Caco-2 (cell line): ENCODE measurements around the gene ZNF775. TPM values are rescaled to one million over a fixed set of nuclear protein-coding genes. Genes with fewer than 3 reads are reported as not detected.

Source experiments
- BruUV-seq: library from RNA; stranded (reverse); fragments of 400-500 nt; replicated peaks from 2 replicates; lab custom pipeline; 2021; lab: Mats Ljungman, UMichigan
- CTCF ChIA-PET: fragments of 300-600 bp; sonication (Branson Sonifier 250); formaldehyde crosslinking; loops from one replicate; lab custom pipeline; 2022; ENCODE audit warnings: antibody characterized with exemption; lab: Charles Lee
- POLR2A ChIA-PET: fragments of 300-600 bp; sonication (Branson Sonifier 250); formaldehyde crosslinking; loops from one replicate; lab custom pipeline; 2022; ENCODE audit warnings: antibody characterized with exemption; lab: Charles Lee
- DNase-seq, 2 experiments: peaks; one replicate each; pipeline versions ENCODE4 v3.0.0 to v3.0.0-alpha.2; 2020 to 2022
- H3K27me3 ChIP-seq: replicated peaks from 2 replicates; pipeline ENCODE4 v1.6.0; 2011; ENCODE audit warnings: low read length; ENCODE audit not compliant: control insufficient read depth, insufficient read depth
- H3K36me3 ChIP-seq: 2 replicates; pipeline ENCODE4 v1.5.1; 2011; ENCODE audit warnings: low read length; ENCODE audit not compliant: control insufficient read depth, insufficient read depth
- H3K4me1 ChIP-seq: fragments of 250-450 bp; sonication (Bioruptor Pico); 2 replicates; pipeline ENCODE4 v1.5.1; 2020; ENCODE audit warnings: mild to moderate bottlenecking
- H3K4me3 ChIP-seq: 2 replicates; pipeline ENCODE4 v1.5.1; 2011; ENCODE audit warnings: low read depth, mild to moderate bottlenecking, control low read depth, low read length
- H3K9me3 ChIP-seq: fragments of 250-450 bp; sonication (Bioruptor Pico); 2 replicates; pipeline ENCODE4 v1.5.1; 2020; ENCODE audit warnings: mild to moderate bottlenecking, moderate library complexity
- H3K27ac Mint-ChIP-seq: one replicate; pipeline ENCODE4 v1.8.0; 2022; ENCODE audit warnings: mixed read lengths; ENCODE audit not compliant: unreplicated experiment
- H3K27me3 Mint-ChIP-seq: one replicate; pipeline ENCODE4 v1.8.0; 2022; ENCODE audit warnings: mixed read lengths; ENCODE audit not compliant: insufficient read depth, unreplicated experiment
- H3K36me3 Mint-ChIP-seq: one replicate; pipeline ENCODE4 v1.8.0; 2022; ENCODE audit warnings: mild to moderate bottlenecking, mixed read lengths; ENCODE audit not compliant: insufficient read depth, unreplicated experiment
- H3K4me1 Mint-ChIP-seq: one replicate; pipeline ENCODE4 v1.8.0; 2022; ENCODE audit warnings: low read depth, mixed read lengths; ENCODE audit not compliant: unreplicated experiment
- H3K4me3 Mint-ChIP-seq: one replicate; pipeline ENCODE4 v1.8.0; 2022; ENCODE audit warnings: mild to moderate bottlenecking, moderate library complexity, mixed read lengths; ENCODE audit not compliant: unreplicated experiment
- H3K9me3 Mint-ChIP-seq: one replicate; pipeline ENCODE4 v1.8.0; 2022; ENCODE audit warnings: mixed read lengths; ENCODE audit not compliant: unreplicated experiment
- intact Hi-C: fragments of 100-400 bp; cut with micrococcal nuclease; formaldehyde crosslinking; loops from one replicate; pipeline ENCODE4 v1.10.0; 2022; ENCODE audit not compliant: unreplicated experiment
- total RNA-seq: library from RNA; stranded (reverse); gene quantifications from 2 replicates; pipeline ENCODE4 v1.2.3, GENCODE V29; 2022
- TF ChIP-seq, protein P1 (sequence below), 2 experiments: fragments of 200-600 bp in 1 of 2; IDR thresholded peaks; 1 replicate in 1 of 2; 2 replicates in 1 of 2; pipeline versions ENCODE4 v1.5.1 to v1.8.0; 2011 to 2022; ENCODE audit warnings: antibody characterized with exemption in 1 of 2, control low read depth in 1 of 2, inconsistent platforms in 1 of 2, low read depth in 1 of 2, low read length in 1 of 2, mild to moderate bottlenecking in 1 of 2, moderate library complexity in 1 of 2; ENCODE audit not compliant: insufficient read depth in 1 of 2, severe bottlenecking in 1 of 2, unreplicated experiment in 1 of 2

ZNF775 gene
- total RNA-seq, 1 experiment from 2014 or later: 4.0 TPM

DNA sequence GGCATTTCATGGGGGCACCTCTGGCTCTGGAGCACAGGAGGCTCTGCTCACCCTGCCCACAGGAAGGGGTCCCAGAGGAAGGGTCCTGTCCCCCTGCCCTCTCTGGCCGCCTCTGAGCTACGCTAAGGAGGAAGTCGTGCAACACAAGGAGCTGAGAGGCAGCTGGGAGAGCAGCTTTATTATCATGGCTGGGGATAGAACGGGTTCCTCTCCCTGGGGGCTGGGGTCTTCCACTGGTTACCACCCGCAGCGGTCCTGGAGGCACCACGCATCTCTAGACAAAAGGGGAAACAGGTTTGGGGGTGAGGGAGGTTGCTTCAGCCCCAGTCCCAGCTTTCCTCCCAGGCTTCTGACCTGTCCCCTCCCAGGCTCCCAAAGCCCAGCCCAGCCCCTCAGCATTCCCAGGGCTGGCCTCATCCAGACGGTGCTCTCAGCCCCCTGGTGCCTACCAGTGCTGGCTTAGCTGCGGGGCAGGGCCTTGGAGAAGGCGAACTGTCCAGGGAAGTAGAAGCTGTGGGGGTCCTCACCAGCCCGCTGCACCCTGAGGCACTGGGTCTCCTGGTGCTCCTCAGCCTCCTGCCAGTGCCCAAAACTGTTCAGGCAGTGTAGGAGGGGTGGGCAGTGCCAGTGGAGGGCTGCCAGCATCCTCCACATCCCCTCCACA, 40.8 kb upstream of the ZNF775 start:
- TF ChIP-seq, protein P1, sequence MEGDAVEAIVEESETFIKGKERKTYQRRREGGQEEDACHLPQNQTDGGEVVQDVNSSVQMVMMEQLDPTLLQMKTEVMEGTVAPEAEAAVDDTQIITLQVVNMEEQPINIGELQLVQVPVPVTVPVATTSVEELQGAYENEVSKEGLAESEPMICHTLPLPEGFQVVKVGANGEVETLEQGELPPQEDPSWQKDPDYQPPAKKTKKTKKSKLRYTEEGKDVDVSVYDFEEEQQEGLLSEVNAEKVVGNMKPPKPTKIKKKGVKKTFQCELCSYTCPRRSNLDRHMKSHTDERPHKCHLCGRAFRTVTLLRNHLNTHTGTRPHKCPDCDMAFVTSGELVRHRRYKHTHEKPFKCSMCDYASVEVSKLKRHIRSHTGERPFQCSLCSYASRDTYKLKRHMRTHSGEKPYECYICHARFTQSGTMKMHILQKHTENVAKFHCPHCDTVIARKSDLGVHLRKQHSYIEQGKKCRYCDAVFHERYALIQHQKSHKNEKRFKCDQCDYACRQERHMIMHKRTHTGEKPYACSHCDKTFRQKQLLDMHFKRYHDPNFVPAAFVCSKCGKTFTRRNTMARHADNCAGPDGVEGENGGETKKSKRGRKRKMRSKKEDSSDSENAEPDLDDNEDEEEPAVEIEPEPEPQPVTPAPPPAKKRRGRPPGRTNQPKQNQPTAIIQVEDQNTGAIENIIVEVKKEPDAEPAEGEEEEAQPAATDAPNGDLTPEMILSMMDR (IDR thresholded peaks at IDR 0.05; ENCODE audit: insufficient read depth in 1 of 2, low read depth in 1 of 2, low read length in 1 of 2, severe bottlenecking in 1 of 2, unreplicated experiment in 1 of 2): no peak
- H3K27me3 ChIP-seq: no peaks in the 10 kb centered on the region
- Mint-ChIP-seq H3K4me1 (no peaks in the 10 kb centered on the region), H3K36me3 (peaks cover 8% of the 10 kb centered on the region), H3K4me3 (no peak overlapping the region), H3K9me3 (no peaks in the 10 kb centered on the region), H3K27me3 (no peaks in the 10 kb centered on the region), H3K27ac (no peak overlapping the region)
- ChIA-PET CTCF (interaction anchor here (0.7 kb wide), 1 partner anchor 13 kb away, joined by 4 read pairs; no protein-coding TSS in a partner anchor), POLR2A (no interaction called here)
- intact Hi-C loops: no loop called here
- DNase-seq: no peak
- no peaks in the 10 kb centered on the region for H3K9me3 ChIP-seq
- no TSS peak for BruUV-seq
- no peaks in the 10 kb centered on the region for H3K36me3 ChIP-seq
- H3K4me1 ChIP-seq: no peaks in the 10 kb centered on the region
- no peak overlapping the region for H3K4me3 ChIP-seq

DNA sequence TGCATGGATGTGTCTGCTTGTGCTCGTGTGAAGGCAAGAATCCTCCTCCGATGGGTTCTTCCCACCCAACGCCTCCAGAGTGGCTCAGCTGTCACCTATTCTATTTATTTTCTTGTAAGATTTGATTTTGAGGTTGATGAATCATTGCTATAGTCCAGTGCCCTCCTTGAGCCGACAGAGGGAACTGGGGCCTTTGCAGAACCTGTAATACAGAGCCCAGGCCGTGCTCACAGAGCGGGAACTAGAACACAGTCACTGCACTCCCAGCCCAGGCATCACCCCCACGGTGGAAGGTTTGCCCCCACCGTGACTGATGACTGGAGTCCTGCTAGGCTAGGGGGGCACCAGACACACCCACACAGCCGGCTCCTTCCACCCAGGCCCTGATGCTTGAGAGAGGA, 39.7 kb upstream of the ZNF775 start:
- Mint-ChIP-seq H3K27me3 (no peaks in the 10 kb centered on the region), H3K4me3 (no peak overlapping the region), H3K36me3 (peaks cover 8% of the 10 kb centered on the region), H3K27ac (peak overlapping the region; percentile 15), H3K4me1 (no peaks in the 10 kb centered on the region), H3K9me3 (no peaks in the 10 kb centered on the region)
- TF ChIP-seq, protein P1 (IDR thresholded peaks at IDR 0.05; ENCODE audit: insufficient read depth in 1 of 2, low read depth in 1 of 2, low read length in 1 of 2, severe bottlenecking in 1 of 2, unreplicated experiment in 1 of 2): no peak
- CTCF ChIA-PET: no interaction called here
- Histone ChIP-seq H3K36me3 (no peaks in the 10 kb centered on the region), H3K4me3 (no peak overlapping the region), H3K27me3 (no peaks in the 10 kb centered on the region), H3K9me3 (0 out of 2 replicates have a peak, but pooled peaks cover 5% of the 10 kb centered on the region), H3K4me1 (no peaks in the 10 kb centered on the region)
- no TSS peak for BruUV-seq
- intact Hi-C loops: no loop called here
- DNase-seq: no peak
- POLR2A ChIA-PET: no interaction called here

DNA sequence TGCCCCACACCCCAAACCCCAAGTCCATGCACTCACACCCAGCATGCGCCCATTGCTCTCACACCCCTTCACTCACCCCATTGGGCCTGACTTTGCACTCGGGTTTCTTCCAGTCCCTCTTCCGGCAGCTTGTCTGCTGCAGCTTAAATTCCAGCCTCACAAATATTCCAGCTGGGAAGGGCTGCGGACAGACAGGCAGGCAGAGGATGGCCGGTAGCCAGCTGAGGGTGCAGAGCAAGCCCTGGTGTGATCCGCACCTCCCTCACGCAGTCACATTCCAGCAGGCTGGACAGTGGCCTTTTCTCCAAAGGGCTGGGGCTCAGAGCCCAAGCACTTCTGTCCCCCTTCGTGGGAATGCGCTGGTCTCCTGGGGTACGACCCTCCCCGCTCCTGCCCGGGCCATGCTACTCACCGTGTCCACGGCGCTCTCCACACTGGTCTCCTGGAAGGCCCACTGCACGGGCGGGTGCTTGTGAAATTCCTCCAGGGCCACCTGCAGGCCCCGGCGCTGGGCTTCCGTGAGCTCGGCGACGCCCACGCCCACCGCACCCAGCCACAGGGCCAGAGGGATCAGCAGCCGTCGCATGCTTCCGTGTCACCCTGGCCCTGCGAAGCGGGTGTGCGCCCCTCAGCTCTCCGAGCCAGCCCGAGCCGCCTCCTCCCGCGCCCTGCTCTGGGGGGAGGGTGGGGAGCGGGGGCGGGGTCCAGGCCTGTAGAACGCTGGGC, 38.9 kb upstream of the ZNF775 start:
- Mint-ChIP-seq H3K36me3 (peaks cover 8% of the 10 kb centered on the region), H3K27ac (peak overlapping the region; percentile 15), H3K27me3 (no peaks in the 10 kb centered on the region), H3K4me1 (no peaks in the 10 kb centered on the region), H3K9me3 (no peaks in the 10 kb centered on the region), H3K4me3 (no peak overlapping the region)
- Histone ChIP-seq H3K4me1 (no peaks in the 10 kb centered on the region), H3K4me3 (no peak overlapping the region), H3K36me3 (no peaks in the 10 kb centered on the region), H3K27me3 (no peaks in the 10 kb centered on the region), H3K9me3 (0 out of 2 replicates have a peak, but pooled peaks cover 6% of the 10 kb centered on the region)
- TF ChIP-seq, protein P1 (IDR thresholded peaks at IDR 0.05; ENCODE audit: insufficient read depth in 1 of 2, low read depth in 1 of 2, low read length in 1 of 2, severe bottlenecking in 1 of 2, unreplicated experiment in 1 of 2): no peak
- no TSS peak for BruUV-seq
- ChIA-PET CTCF (no interaction called here), POLR2A (no interaction called here)
- intact Hi-C loops: no loop called here
- no peak for DNase-seq
